IPS-18a (cell line): ENCODE results near the gene NEK4.

ENCODE experiments used
- H3K27ac ChIP-seq: one replicate; pipeline ENCODE4 v1.5.1; 2013; ENCODE audit warnings: low read length
- H3K27me3 ChIP-seq: one replicate; pipeline ENCODE4 v1.6.1; 2013; ENCODE audit warnings: mild to moderate bottlenecking, low read length; ENCODE audit not compliant: control insufficient read depth, insufficient read depth
- H3K36me3 ChIP-seq: one replicate; pipeline ENCODE4 v1.6.1; 2013; ENCODE audit warnings: low read depth, low read length; ENCODE audit not compliant: control insufficient read depth
- H3K4me1 ChIP-seq: one replicate; pipeline ENCODE4 v1.6.1; 2013; ENCODE audit warnings: low read depth, low read length; ENCODE audit not compliant: control insufficient read depth
- H3K4me3 ChIP-seq: one replicate; pipeline ENCODE4 v1.5.1; 2013; ENCODE audit warnings: low read length
- H3K9ac ChIP-seq: one replicate; pipeline ENCODE4 v1.6.1; 2013; ENCODE audit warnings: mild to moderate bottlenecking, low read length, moderate library complexity
- H3K9me3 ChIP-seq: one replicate; pipeline ENCODE4 v1.6.1; 2013; ENCODE audit warnings: low read depth, low read length; ENCODE audit not compliant: control insufficient read depth

The NEK4 gene

GRCh38 chr3:52774901-52775864, 4.4 kb upstream of the NEK4 start:
- Histone ChIP-seq H3K4me3 (no peak overlapping the region), H3K4me1 (no peaks in the 10 kb centered on the region), H3K36me3 (no peaks in the 10 kb centered on the region), H3K27me3 (no peaks in the 10 kb centered on the region), H3K9me3 (no peaks in the 10 kb centered on the region), H3K9ac (no peak overlapping the region), H3K27ac (no peak overlapping the region)

DNA sequence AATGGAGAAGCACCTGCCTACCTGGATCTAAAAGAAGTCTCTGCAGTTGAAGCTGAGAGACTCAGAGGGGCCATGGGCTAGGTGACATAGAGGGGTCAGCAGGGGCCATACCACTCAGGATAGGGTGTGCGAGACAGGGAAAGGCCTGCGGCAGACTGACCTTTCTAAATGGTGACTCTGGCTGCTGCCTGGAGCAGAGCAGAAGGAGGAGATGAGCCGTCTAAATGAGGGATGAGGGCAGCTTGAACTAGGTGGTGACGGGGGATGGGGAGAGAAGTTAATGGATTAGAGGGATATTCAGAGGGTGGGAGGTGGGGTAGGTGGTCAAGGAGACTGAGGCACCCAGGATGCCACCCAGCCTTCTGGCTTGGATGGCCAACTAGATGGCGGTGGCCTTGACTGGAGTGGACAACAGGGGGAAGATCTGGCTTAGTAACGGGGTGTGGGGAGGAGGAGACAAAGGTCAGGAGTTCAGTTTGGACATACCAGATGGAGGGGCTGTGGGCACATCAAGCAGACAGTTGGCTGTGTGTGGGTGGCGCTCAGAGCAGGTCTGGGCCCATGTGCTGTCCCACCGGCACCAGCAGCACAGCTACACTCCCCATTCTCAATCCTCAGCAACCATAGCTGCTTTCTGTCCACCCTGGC, 3.5 kb upstream of the NEK4 start:
- Histone ChIP-seq H3K4me3 (no peak overlapping the region), H3K36me3 (no peaks in the 10 kb centered on the region), H3K27me3 (no peaks in the 10 kb centered on the region), H3K9ac (no peak overlapping the region), H3K9me3 (no peaks in the 10 kb centered on the region), H3K27ac (no peak overlapping the region), H3K4me1 (peaks cover 3% of the 10 kb centered on the region)

- no peak overlapping the region for H3K4me3 ChIP-seq
- no peaks in the 10 kb centered on the region for H3K9me3 ChIP-seq
- H3K4me1 ChIP-seq: peaks cover 3% of the 10 kb centered on the region
- peaks cover under 1% of the 10 kb centered on the region for H3K36me3 ChIP-seq
- no peak overlapping the region for H3K27ac ChIP-seq
- no peaks in the 10 kb centered on the region for H3K27me3 ChIP-seq
- H3K9ac ChIP-seq: no peak overlapping the region
Observed at GRCh38 chr3:52773361-52774065, 2.8 kb upstream of the NEK4 start.

DNA sequence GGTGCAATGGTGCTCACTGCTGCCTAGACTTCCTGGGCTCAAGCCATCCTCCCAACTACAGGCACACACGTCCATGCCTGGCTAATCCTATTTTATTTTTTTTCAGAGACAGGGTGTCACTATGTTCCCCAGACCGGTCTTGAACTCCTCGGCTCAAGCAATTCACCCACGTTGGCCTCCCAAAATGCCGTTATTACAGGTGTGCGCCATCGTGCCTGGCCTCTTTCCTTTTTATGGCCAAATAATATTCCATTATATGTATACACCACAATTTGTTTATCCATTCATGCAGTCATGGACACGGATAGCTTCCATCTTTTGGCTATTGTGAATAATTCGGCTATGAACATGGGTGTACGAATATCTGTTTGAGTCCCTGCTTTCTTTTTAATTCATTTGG, 962 bp upstream of the NEK4 start:
- H3K4me3 ChIP-seq: no peak overlapping the region
- H3K9me3 ChIP-seq: no peaks in the 10 kb centered on the region
- peaks cover 10% of the 10 kb centered on the region for H3K36me3 ChIP-seq
- peaks cover 3% of the 10 kb centered on the region for H3K4me1 ChIP-seq
- H3K27me3 ChIP-seq: no peaks in the 10 kb centered on the region
- no peak overlapping the region for H3K9ac ChIP-seq
- no peak overlapping the region for H3K27ac ChIP-seq

DNA sequence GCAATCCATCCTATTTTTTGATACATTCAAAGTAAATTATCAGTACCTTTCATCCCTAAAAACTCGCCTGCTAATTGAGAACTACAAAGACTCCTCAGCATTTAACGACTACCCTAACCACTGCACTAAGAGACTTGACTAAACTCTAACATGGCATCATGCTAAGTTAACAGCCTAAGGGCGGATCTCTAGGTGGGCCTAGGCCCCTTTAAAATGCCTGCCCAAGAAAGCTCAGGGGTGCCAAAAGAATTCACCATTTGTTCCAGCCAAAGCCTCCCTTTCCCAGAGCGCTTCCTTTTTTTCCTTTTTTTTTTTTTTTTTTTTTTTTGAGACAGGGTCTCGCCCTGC, 568 bp upstream of the NEK4 start:
- peak overlapping the region; percentile 84 for H3K9ac ChIP-seq
- H3K27ac ChIP-seq: peak overlapping the region; percentile 75
- no peaks in the 10 kb centered on the region for H3K27me3 ChIP-seq
- no peaks in the 10 kb centered on the region for H3K9me3 ChIP-seq
- peak overlapping the region; percentile 79 for H3K4me3 ChIP-seq
- peaks cover 3% of the 10 kb centered on the region for H3K4me1 ChIP-seq
- peaks cover 11% of the 10 kb centered on the region for H3K36me3 ChIP-seq

- peaks cover 3% of the 10 kb centered on the region for H3K4me1 ChIP-seq
- no peaks in the 10 kb centered on the region for H3K27me3 ChIP-seq
- no peaks in the 10 kb centered on the region for H3K9me3 ChIP-seq
- peak overlapping the region; percentile 26 for H3K27ac ChIP-seq
- H3K9ac ChIP-seq: peak overlapping the region; percentile 84
- peak overlapping the region; percentile 79 for H3K4me3 ChIP-seq
- H3K36me3 ChIP-seq: peaks cover 23% of the 10 kb centered on the region
Observed at GRCh38 chr3:52769786-52770455, 819 bp downstream of the NEK4 start.

- Histone ChIP-seq H3K36me3 (peaks cover 75% of the 10 kb centered on the region), H3K9me3 (no peaks in the 10 kb centered on the region), H3K4me3 (no peak overlapping the region), H3K4me1 (no peaks in the 10 kb centered on the region), H3K27me3 (no peaks in the 10 kb centered on the region), H3K9ac (no peak overlapping the region), H3K27ac (no peak overlapping the region)
Observed at GRCh38 chr3:52763466-52763865, 7.3 kb downstream of the NEK4 start.

- H3K4me3 ChIP-seq: no peak overlapping the region
- no peak overlapping the region for H3K27ac ChIP-seq
- no peaks in the 10 kb centered on the region for H3K4me1 ChIP-seq
- no peaks in the 10 kb centered on the region for H3K9me3 ChIP-seq
- no peaks in the 10 kb centered on the region for H3K27me3 ChIP-seq
- peaks cover 39% of the 10 kb centered on the region for H3K36me3 ChIP-seq
- no peak overlapping the region for H3K9ac ChIP-seq
Observed at GRCh38 chr3:52756141-52756540, 14.6 kb downstream of the NEK4 start.

- no peak overlapping the region for H3K9ac ChIP-seq
- H3K27me3 ChIP-seq: no peaks in the 10 kb centered on the region
- H3K27ac ChIP-seq: no peak overlapping the region
- no peaks in the 10 kb centered on the region for H3K4me1 ChIP-seq
- peaks cover 39% of the 10 kb centered on the region for H3K36me3 ChIP-seq
- H3K9me3 ChIP-seq: no peaks in the 10 kb centered on the region
- H3K4me3 ChIP-seq: no peak overlapping the region
Observed at GRCh38 chr3:52754373-52754772, 16.4 kb downstream of the NEK4 start.

DNA sequence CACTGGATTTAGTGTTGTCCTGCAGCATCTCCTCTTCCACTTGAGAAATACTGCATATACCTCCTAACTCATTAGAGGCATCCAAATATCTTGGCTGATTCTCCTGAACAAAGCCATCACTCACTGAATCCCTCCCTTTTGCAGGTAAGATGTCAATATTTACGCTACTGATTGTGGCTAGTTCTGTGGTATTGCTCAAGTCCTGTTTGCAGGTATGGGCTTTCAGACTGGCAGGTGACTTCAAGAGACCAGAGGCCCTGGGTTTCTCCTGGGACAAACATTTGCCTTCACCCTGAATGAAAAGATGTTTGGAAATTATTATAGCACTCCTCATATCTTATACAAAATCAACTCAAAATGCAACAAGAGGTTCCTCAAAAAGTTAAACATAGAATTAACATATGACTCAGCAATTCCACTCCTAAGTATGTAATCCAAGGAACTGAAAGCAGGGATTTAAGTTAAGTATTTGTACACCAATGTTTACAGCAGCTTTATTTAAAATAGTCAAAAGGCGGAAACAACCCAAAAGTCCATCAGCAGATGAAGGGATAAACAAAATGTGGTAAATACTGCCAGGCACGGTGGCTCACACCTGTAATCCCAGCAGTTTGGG, 18.6 kb downstream of the NEK4 start:
- Histone ChIP-seq H3K27me3 (no peaks in the 10 kb centered on the region), H3K4me1 (no peaks in the 10 kb centered on the region), H3K36me3 (peaks cover 45% of the 10 kb centered on the region), H3K9ac (no peak overlapping the region), H3K4me3 (no peak overlapping the region), H3K27ac (no peak overlapping the region), H3K9me3 (no peaks in the 10 kb centered on the region)

GRCh38 chr3:52743721-52744120, 27.0 kb downstream of the NEK4 start:
- Histone ChIP-seq H3K9me3 (no peaks in the 10 kb centered on the region), H3K27me3 (no peaks in the 10 kb centered on the region), H3K4me1 (no peaks in the 10 kb centered on the region), H3K9ac (no peak overlapping the region), H3K4me3 (no peak overlapping the region), H3K36me3 (peaks cover 78% of the 10 kb centered on the region), H3K27ac (no peak overlapping the region)
